Cardiac fibroblast (primary cell): ENCODE results near the gene MYL6B.

Experiments used
- DNase-seq, 2 donors: peaks; one replicate each; pipeline versions ENCODE4 v3.0.0 to v3.0.0-alpha.2; 2010; ENCODE audit warnings: low read depth in 2 of 2
- H3K4me3 ChIP-seq, 2 donors: replicated peaks in 1 of 2; 1 replicate in 1 of 2; 2 replicates in 1 of 2; pipeline ENCODE4 v1.5.1; 2011; ENCODE audit warnings: low read depth in 2 of 2, low read length in 2 of 2, mild to moderate bottlenecking in 2 of 2, moderate library complexity in 1 of 2
- CTCF ChIP-seq: IDR thresholded peaks from one replicate; pipeline ENCODE4 v1.5.1; 2011; ENCODE audit warnings: low read depth, mild to moderate bottlenecking, low read length, inconsistent platforms

The MYL6B gene

GRCh38 chr12:56143870-56144269 is 8.5 kb upstream of the MYL6B start:
- no peak for TF ChIP-seq CTCF
- no peak for DNase-seq
- H3K4me3 ChIP-seq = no peak overlapping the region

- DNase-seq = no peak
- H3K4me3 ChIP-seq = no peak overlapping the region
- no peak for TF ChIP-seq CTCF
Observed at GRCh38 chr12:56145217-56145616, 7.2 kb upstream of the MYL6B start.

GRCh38 chr12:56146492-56147460 is 5.6 kb upstream of the MYL6B start:
- no peak for TF ChIP-seq CTCF
- H3K4me3 ChIP-seq = no peak overlapping the region
- peak in 1 of 2 donors; percentile 56 for DNase-seq

- peak; percentile 53 to 73 for DNase-seq
- TF ChIP-seq CTCF = no peak
- H3K4me3 ChIP-seq = no peak overlapping the region
Observed at GRCh38 chr12:56150563-56150962, 1.8 kb upstream of the MYL6B start.

- peak overlapping the region; percentile 65 to 69 for H3K4me3 ChIP-seq
- peak in 1 of 2 donors; percentile 21 for DNase-seq
- peak; percentile 30 for TF ChIP-seq CTCF
Observed at GRCh38 chr12:56151672-56152131, 685 bp upstream of the MYL6B start.

- no peak for TF ChIP-seq CTCF
- no peak for DNase-seq
- H3K4me3 ChIP-seq = peak overlapping the region; percentile 65 to 69
Observed at GRCh38 chr12:56152756-56153677, 630 bp downstream of the MYL6B start.
